GM12874 (cell line): Measurements from ENCODE around the gene SLC2A3.
A peak's percentile ranks its signal among the peaks of the same experiment; 100 is the strongest.

Source experiments
- TF ChIP-seq, protein P1 (sequence below): IDR thresholded peaks from 2 replicates; pipeline ENCODE4 v1.5.1; 2011; ENCODE audit warnings: low read depth, mild to moderate bottlenecking, control low read depth, low read length, moderate library complexity; ENCODE audit not compliant: insufficient read depth

The SLC2A3 gene

GRCh38 chr12:7923241-7924236 is 12.4 kb downstream of the SLC2A3 start:
- TF ChIP-seq, protein P1, sequence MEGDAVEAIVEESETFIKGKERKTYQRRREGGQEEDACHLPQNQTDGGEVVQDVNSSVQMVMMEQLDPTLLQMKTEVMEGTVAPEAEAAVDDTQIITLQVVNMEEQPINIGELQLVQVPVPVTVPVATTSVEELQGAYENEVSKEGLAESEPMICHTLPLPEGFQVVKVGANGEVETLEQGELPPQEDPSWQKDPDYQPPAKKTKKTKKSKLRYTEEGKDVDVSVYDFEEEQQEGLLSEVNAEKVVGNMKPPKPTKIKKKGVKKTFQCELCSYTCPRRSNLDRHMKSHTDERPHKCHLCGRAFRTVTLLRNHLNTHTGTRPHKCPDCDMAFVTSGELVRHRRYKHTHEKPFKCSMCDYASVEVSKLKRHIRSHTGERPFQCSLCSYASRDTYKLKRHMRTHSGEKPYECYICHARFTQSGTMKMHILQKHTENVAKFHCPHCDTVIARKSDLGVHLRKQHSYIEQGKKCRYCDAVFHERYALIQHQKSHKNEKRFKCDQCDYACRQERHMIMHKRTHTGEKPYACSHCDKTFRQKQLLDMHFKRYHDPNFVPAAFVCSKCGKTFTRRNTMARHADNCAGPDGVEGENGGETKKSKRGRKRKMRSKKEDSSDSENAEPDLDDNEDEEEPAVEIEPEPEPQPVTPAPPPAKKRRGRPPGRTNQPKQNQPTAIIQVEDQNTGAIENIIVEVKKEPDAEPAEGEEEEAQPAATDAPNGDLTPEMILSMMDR: no peak

DNA sequence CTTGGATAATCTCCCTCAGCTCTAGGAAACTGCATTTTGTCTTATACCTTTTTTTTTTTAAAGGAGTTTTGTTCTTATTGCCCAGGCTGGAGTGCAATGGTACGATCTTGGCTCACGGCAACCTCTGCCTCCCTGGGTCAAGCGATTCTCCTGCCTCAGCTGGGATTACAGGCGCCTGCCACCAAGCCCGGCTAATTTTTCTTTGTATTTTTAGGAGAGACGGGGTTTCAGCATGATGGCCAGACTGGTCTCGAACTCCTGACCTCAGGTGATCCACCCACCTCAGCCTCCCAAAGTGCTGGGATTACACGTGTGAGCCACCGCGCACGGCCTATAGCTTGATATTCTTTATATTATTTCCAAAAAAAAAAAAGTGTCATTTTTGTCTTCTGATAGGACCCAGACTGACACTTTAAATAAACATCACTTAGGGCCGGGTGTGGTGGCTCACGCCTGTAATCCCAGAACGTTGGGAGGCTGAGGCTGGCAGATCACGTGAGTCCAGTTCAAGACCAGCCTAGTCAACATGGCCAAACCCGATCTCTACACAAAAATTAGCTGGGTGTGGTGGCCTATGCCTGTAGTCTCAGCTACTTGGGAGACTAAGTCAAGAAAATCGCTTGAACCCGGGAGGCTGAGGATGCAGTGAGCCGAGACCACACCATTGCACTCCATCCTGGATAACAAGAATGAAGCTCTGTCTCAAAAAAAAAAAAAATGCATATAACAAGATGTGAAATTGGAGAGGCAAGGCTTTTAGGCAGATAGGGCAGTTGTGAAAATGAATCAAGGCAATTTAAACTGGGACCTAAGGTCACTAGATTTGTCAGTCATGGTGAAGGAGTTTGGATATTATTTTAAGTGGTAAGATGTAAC is 18.4 kb downstream of the SLC2A3 start:
- TF ChIP-seq, protein P1: no peak

- TF ChIP-seq, protein P1: no peak
Observed at GRCh38 chr12:7916936-7917335, 19.1 kb downstream of the SLC2A3 start.

GRCh38 chr12:7915661-7916403 is 20.2 kb downstream of the SLC2A3 start:
- TF ChIP-seq, protein P1: no peak

GRCh38 chr12:7907009-7907408 is 29.0 kb downstream of the SLC2A3 start:
- TF ChIP-seq, protein P1: peak; percentile 8; the same call in 1 of the 2 replicates

- TF ChIP-seq, protein P1: no peak
Observed at GRCh38 chr12:7905071-7905470, 30.9 kb downstream of the SLC2A3 start.

- TF ChIP-seq, protein P1: no peak
Observed at GRCh38 chr12:7899755-7900154, 36.2 kb downstream of the SLC2A3 start.
